UCSD-AML1 (cell line): ENCODE measurements around the gene ATP5MC2.
"Not testable (repeated sequence)": the region's sequence is repeated elsewhere in the genome, so short reads cannot be mapped to it uniquely, and the experiment has no call there.

ENCODE experiments used
- DNase-seq: peaks from one replicate; lab custom pipeline; 2025; ENCODE audit not compliant: unreplicated experiment; lab: John Stamatoyannopoulos, UW

ATP5MC2 gene

GRCh38 chr12:53695152-53696145, 19.6 kb upstream of the ATP5MC2 start:
- DNase-seq, result no peak

- no peak for DNase-seq
Observed at GRCh38 chr12:53694756-53695151, 18.9 kb upstream of the ATP5MC2 start.

- DNase-seq, result no peak
Observed at GRCh38 chr12:53688134-53688533, 12.3 kb upstream of the ATP5MC2 start.

- no peak for DNase-seq
Observed at GRCh38 chr12:53686436-53686835, 10.6 kb upstream of the ATP5MC2 start.

DNA sequence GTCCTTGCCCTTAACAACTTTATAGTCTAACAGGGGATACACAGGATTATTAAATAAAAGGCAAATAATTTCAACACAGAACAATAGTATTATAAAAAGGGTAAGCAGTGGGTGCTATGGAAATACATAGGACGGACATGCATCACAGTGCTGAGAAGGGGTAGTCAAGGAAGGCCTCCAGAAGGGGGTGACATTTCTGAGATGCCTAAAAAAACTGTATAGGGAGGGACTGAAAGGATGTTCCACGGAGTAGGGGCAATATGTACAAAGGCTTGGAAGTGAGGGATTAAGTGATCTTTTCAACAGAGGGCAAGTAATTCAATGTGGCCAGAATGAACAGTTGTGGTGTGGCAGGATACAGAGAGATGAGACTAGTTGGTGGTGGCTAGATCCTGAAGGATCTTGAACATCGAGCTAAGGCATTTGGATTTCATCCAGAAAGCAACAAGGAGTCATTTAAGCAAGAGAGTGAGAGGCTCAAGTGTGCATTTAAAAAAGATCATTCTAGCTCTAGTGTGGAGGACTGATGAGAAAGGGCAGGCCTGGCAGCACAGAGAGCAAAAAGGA, 8.9 kb upstream of the ATP5MC2 start:
- DNase-seq, result no peak

- DNase-seq, result no peak
Observed at GRCh38 chr12:53683983-53684382, 8.1 kb upstream of the ATP5MC2 start.

GRCh38 chr12:53683494-53683893, 7.6 kb upstream of the ATP5MC2 start:
- no peak for DNase-seq

DNA sequence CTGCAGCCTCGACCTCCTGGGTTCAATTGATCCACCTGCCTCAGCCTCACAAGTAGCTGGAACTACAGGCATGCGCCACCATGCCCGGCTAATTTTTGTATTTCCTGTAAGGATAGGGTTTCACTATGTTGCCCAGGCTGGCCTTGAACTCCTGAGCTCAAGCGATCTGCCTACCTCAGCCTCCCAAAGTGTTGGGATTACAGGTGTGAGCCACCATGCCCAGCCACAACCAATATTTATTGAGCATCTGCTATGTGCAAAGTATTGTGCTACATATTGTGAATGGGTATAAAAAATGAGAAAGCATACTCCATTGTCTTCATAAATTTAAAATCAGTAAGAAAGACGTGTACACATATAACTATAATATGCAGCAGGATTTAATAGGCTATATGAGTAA, 4.2 kb upstream of the ATP5MC2 start:
- not testable (repeated sequence) for DNase-seq

GRCh38 chr12:53677800-53678148, 1.9 kb upstream of the ATP5MC2 start:
- DNase-seq, result no peak

GRCh38 chr12:53677016-53677799, 1.3 kb upstream of the ATP5MC2 start:
- no peak for DNase-seq

DNA sequence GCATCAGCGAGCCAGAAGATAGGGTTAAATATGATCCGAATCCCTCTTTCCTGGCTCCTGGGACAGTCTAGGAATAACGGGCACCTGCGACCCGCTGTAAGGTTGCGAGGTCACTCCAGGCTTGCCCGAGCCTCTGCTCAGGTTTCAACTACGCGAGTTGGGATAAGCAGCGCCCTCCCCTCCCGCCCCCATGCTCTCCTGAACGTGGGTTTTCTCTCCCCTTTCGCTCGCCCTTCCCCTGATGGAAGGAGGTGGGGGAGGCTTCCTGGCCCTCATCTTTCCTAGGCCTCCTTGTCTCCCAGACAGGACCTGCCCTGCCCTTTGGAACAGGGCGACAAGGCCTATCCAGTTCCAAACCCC, 753 bp upstream of the ATP5MC2 start:
- no peak for DNase-seq

DNA sequence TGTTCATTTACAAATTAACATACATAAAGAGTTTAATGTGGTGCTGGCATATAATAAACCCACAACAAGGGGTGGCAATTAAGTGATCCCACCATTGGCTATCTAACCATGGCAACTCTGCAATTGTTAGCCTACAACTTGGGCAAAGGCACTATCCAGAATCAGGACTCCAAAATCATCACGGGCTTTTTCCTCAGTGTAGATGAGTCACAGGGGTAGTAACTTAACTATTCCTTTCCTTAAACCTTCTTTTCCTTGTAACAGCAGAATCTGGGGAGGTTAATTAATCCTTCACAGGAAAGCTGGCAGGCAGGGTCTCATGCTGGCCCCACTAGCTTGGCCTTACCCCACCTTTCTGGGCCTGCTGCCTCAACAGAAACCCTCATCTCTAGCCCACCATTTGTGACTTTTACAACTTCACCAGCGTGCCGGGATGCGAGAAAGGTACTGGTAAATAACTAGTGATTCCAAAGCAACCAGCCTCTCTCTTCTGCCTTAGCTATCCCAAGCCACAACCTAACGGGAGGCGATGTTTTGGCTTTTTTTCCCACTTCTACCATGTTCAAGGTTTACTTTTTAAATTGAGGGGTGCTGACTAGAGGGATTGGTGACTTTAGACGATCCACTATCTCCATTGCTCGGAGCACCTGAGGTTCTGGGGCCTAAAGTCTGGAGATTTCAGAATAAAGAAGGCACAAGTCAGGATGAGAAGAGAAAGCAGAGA, 744 bp downstream of the ATP5MC2 start:
- DNase-seq, result no peak

GRCh38 chr12:53670971-53671370, 4.9 kb downstream of the ATP5MC2 start:
- no peak for DNase-seq

DNA sequence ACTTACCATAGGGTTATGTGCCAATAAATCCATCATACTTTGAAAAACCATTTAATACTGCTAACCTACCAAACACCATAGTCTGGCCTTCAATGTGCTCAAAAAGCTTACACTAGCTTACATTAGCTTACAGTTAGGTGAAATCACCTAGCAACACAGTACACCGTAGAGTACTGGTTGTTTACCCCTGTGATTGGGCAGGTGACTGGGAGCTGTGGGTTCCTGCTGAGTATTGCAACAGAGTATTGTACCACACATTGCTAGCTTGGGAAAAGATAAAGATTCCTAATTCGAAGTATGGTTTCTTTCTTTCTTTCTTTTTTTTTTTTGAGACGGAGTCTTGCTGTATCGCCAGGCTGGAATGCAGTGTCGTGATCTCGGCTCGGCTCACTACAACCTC, 5.6 kb downstream of the ATP5MC2 start:
- no peak for DNase-seq

- DNase-seq, result no peak
Observed at GRCh38 chr12:53667080-53667479, 8.8 kb downstream of the ATP5MC2 start.

GRCh38 chr12:53664936-53665335, 10.9 kb downstream of the ATP5MC2 start:
- no peak for DNase-seq

DNA sequence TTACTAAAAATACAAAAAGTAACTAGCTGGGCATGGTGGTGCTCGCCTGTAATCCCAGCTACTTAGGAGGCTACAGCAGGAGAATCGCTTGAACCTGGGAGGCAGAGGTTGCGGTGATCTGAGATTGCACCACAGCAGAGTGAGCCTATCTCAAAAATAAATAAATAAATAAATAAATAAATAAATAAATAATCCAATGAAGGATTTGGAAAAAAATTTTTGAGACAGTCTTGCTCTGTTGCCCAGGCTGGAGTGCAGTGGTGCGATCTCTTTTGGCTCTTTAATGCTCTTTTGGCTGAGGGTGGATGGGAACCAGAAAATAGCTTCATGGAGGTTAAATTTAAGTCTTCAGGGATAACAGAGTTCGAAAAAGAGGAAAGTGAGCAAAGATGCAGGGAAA, 11.7 kb downstream of the ATP5MC2 start:
- no peak for DNase-seq

- no peak for DNase-seq
Observed at GRCh38 chr12:53660041-53660440, 15.8 kb downstream of the ATP5MC2 start.

- DNase-seq, result no peak
Observed at GRCh38 chr12:53659571-53659981, 16.3 kb downstream of the ATP5MC2 start.

- no peak for DNase-seq
Observed at GRCh38 chr12:53659011-53659551, 16.8 kb downstream of the ATP5MC2 start.

GRCh38 chr12:53657041-53657440, 18.8 kb downstream of the ATP5MC2 start:
- no peak for DNase-seq
